ENCODE data around the gene DCDC1.

- TF ChIP-seq POLR2A (IDR thresholded peaks at IDR 0.05) = no peak
- TF ChIP-seq CTCF (IDR thresholded peaks at IDR 0.05) = no peak
- no peak for TF ChIP-seq EP300 (IDR thresholded peaks at IDR 0.05)
These were observed 14.4 kb downstream of the DCDC1 start for GRCh38 chr11:31355131-31355530.
